H9 (cell line): Measurements from ENCODE around the gene ZBP1. TPM values are rescaled to one million over a fixed set of nuclear protein-coding genes. Genes with fewer than 3 reads are reported as not detected.

Experiments
- DNase-seq: peaks from one replicate; pipeline ENCODE4 v3.0.0-alpha.2; 2017
- H2AFZ ChIP-seq: one replicate; pipeline ENCODE4 v1.6.1; 2013; ENCODE audit warnings: mild to moderate bottlenecking, low read length, control low read depth, moderate library complexity
- H2AK5ac ChIP-seq: 2 replicates; pipeline ENCODE4 v1.6.1; 2013; ENCODE audit warnings: low read length, control low read depth, mixed read lengths; ENCODE audit not compliant: insufficient read length
- H2BK120ac ChIP-seq: one replicate; pipeline ENCODE4 v1.6.1; 2013; ENCODE audit warnings: low read depth, mild to moderate bottlenecking, low read length, control low read depth, inconsistent platforms; ENCODE audit not compliant: poor library complexity, severe bottlenecking
- H2BK12ac ChIP-seq: 2 replicates; pipeline ENCODE4 v1.6.1; 2013; ENCODE audit warnings: low read length, control low read depth, mixed read lengths, low read depth; ENCODE audit not compliant: insufficient read length
- H2BK15ac ChIP-seq: 2 replicates; pipeline ENCODE4 v1.6.1; 2013; ENCODE audit warnings: low read depth, low read length, control low read depth
- H2BK20ac ChIP-seq: one replicate; pipeline ENCODE4 v1.6.1; 2013; ENCODE audit warnings: low read depth, mild to moderate bottlenecking, low read length, control low read depth, inconsistent platforms; ENCODE audit not compliant: poor library complexity, severe bottlenecking
- H2BK5ac ChIP-seq: 2 replicates; pipeline ENCODE4 v1.6.1; 2013; ENCODE audit warnings: low read length, control low read depth, mixed read lengths; ENCODE audit not compliant: insufficient read length
- H3K14ac ChIP-seq: 2 replicates; pipeline ENCODE4 v1.6.1; 2013; ENCODE audit warnings: low read length, control low read depth; ENCODE audit not compliant: insufficient read depth
- H3K18ac ChIP-seq: 2 replicates; pipeline ENCODE4 v1.6.1; 2013; ENCODE audit warnings: low read depth, mild to moderate bottlenecking, mixed read lengths, low read length, control low read depth; ENCODE audit not compliant: insufficient read length
- H3K23ac ChIP-seq: 2 replicates; pipeline ENCODE4 v1.6.1; 2013; ENCODE audit warnings: low read length, control low read depth, mixed read lengths, low read depth; ENCODE audit not compliant: insufficient read length
- H3K23me2 ChIP-seq: 2 replicates; pipeline ENCODE4 v1.6.1; 2013; ENCODE audit warnings: low read depth, mild to moderate bottlenecking, mixed read lengths, low read length, control low read depth; ENCODE audit not compliant: insufficient read length, poor library complexity, severe bottlenecking
- H3K27ac ChIP-seq: 2 replicates; pipeline ENCODE4 v1.5.1; 2013; ENCODE audit warnings: low read length, control low read depth, mixed read lengths, low read depth; ENCODE audit not compliant: insufficient read length
- H3K27me3 ChIP-seq: 2 replicates; pipeline ENCODE4 v1.6.1; 2013; ENCODE audit warnings: low read length, control low read depth, inconsistent platforms; ENCODE audit not compliant: insufficient read depth
- H3K4ac ChIP-seq: 2 replicates; pipeline ENCODE4 v1.6.1; 2013; ENCODE audit warnings: low read depth, mild to moderate bottlenecking, control low read depth, inconsistent platforms, low read length, moderate library complexity
- H3K4me1 ChIP-seq: 2 replicates; pipeline ENCODE4 v1.6.1; 2013; ENCODE audit warnings: low read length, control low read depth, inconsistent platforms; ENCODE audit not compliant: insufficient read depth
- H3K4me2 ChIP-seq: 2 replicates; pipeline ENCODE4 v1.6.1; 2013; ENCODE audit warnings: low read length, control low read depth, mixed read lengths; ENCODE audit not compliant: insufficient read length, insufficient read depth
- H3K56ac ChIP-seq: 2 replicates; pipeline ENCODE4 v1.6.1; 2013; ENCODE audit warnings: low read depth, mild to moderate bottlenecking, mixed read lengths, low read length, control low read depth; ENCODE audit not compliant: insufficient read length
- H3K79me1 ChIP-seq: 2 replicates; pipeline ENCODE4 v1.6.1; 2013; ENCODE audit warnings: low read depth, mild to moderate bottlenecking, moderate library complexity, low read length, control low read depth, inconsistent platforms; ENCODE audit not compliant: insufficient read depth, poor library complexity, severe bottlenecking
- H3K79me2 ChIP-seq: 2 replicates; pipeline ENCODE4 v1.6.1; 2013; ENCODE audit warnings: low read length, control low read depth, inconsistent platforms; ENCODE audit not compliant: insufficient read depth
- H3K9ac ChIP-seq: 2 replicates; pipeline ENCODE4 v1.6.1; 2013; ENCODE audit warnings: low read length, control low read depth, mixed read lengths; ENCODE audit not compliant: insufficient read length; ENCODE audit errors: extremely low read depth
- H3K9me3 ChIP-seq: one replicate; pipeline ENCODE4 v1.6.1; 2013; ENCODE audit warnings: low read depth, low read length, inconsistent platforms; ENCODE audit not compliant: control insufficient read depth
- H3T11ph ChIP-seq: one replicate; pipeline ENCODE4 v1.6.1; 2013; ENCODE audit warnings: mild to moderate bottlenecking, low read length, control low read depth, inconsistent platforms
- H4K20me1 ChIP-seq: one replicate; pipeline ENCODE4 v1.6.1; 2013; ENCODE audit not compliant: control insufficient read depth, insufficient read length, insufficient read depth
- H4K5ac ChIP-seq: 2 replicates; pipeline ENCODE4 v1.6.1; 2013; ENCODE audit warnings: low read depth, mild to moderate bottlenecking, mixed read lengths, low read length, control low read depth; ENCODE audit not compliant: insufficient read length
- H4K8ac ChIP-seq: replicated peaks from 2 replicates; pipeline ENCODE4 v1.6.1; 2013; ENCODE audit warnings: low read length, control low read depth, mixed read lengths, low read depth; ENCODE audit not compliant: insufficient read length
- H4K91ac ChIP-seq: 2 replicates; pipeline ENCODE4 v1.6.1; 2013; ENCODE audit warnings: low read depth, mild to moderate bottlenecking, moderate library complexity, mixed read lengths, low read length, control low read depth; ENCODE audit not compliant: insufficient read length
- H3K27ac Mint-ChIP-seq, 3 experiments: 2 replicates in 2 of 3; 3 replicates in 1 of 3; pipeline ENCODE4 v1.8.0; 2020 to 2021; ENCODE audit warnings: mixed read lengths in 3 of 3, mild to moderate bottlenecking in 1 of 3, moderate library complexity in 1 of 3
- H3K27me3 Mint-ChIP-seq: 2 replicates; pipeline ENCODE4 v1.8.0; 2021; ENCODE audit warnings: low read depth, mild to moderate bottlenecking, moderate library complexity, mixed read lengths
- H3K36me3 Mint-ChIP-seq, 3 experiments: 2 replicates in 2 of 3; 3 replicates in 1 of 3; pipeline ENCODE4 v1.8.0; 2020 to 2021; ENCODE audit warnings: low read depth in 3 of 3, mixed read lengths in 3 of 3; ENCODE audit not compliant: insufficient read depth in 1 of 3
- H3K4me1 Mint-ChIP-seq, 2 experiments: 2 replicates each; pipeline ENCODE4 v1.8.0; 2020; ENCODE audit warnings: mixed read lengths in 2 of 2
- H3K4me3 Mint-ChIP-seq, 2 experiments: 2 replicates in 1 of 2; 3 replicates in 1 of 2; pipeline ENCODE4 v1.8.0; 2020 to 2021; ENCODE audit warnings: mild to moderate bottlenecking in 2 of 2, mixed read lengths in 2 of 2, moderate library complexity in 1 of 2
- H3K9me3 Mint-ChIP-seq, 2 experiments: 2 replicates in 1 of 2; 3 replicates in 1 of 2; pipeline ENCODE4 v1.8.0; 2020; ENCODE audit warnings: mild to moderate bottlenecking in 2 of 2, mixed read lengths in 2 of 2, moderate library complexity in 1 of 2
- WGBS: extraction: QIAGEN DNeasy Blood & Tissue Kit; methylation state at CpG from one replicate; pipeline ENCODE4 v1.1.7; 2013; ENCODE audit warnings: missing lambda C conversion rate, low lambda C conversion rate, mixed read lengths; ENCODE audit not compliant: insufficient read length; ENCODE audit errors: extremely low coverage; 5-methylcytosine and 5-hydroxymethylcytosine counted together
- total RNA-seq: library from RNA; stranded (reverse); gene quantifications from 2 replicates; pipeline ENCODE4 v1.2.1, GENCODE V29; 2021
- TF ChIP-seq, protein P1 (sequence below): fragments of 200-600 bp; sonication (generic); conservative IDR thresholded peaks from 3 replicates; pipeline ENCODE4 v1.8.0; 2021; ENCODE audit warnings: antibody characterized with exemption, mild to moderate bottlenecking

ZBP1 gene
- total RNA-seq, 1 experiment from 2014 or later: not detected

DNA sequence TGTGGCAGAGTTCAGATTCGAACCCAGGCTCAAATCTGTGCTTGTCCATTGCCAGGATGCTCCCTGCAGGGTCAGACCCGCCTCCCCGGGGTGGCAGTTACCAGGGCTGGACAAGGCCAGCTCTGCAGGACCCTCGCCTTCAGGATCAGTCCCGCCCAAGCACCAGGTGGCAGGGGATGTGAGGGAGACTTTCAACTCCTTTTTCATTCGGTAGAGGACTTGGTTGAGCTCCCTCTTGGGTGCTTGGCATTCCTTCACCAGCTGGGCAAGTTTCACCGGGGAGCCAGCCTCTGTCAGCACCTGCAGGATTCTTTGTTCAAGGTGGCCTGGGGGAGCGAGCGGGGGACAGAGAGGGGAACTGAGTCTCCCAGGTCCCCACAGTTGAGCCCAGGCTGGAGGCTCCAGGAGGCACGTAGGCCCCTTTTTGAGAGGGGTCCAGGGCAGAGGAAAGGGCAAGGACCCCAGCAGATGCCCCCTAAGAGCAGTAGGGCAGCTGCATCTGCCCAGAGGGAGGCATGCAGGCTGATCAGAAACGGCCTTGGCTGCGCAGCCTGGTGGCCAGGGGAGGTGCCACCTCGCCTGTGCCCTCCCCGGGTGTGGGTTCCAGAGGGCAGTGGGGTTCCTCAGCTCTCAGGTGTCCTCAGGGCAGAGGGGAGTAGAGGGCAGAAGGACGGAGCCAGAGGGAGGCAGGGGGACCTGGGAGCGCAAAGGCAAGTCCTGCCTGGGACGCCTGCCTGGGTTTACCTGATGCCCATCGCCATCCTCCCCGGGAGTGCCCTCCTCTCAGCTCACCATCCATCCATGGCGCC is 3.9 kb downstream of the ZBP1 start:
- no CpG with 5 or more reads among the region's 20 CpGs for WGBS
- Histone ChIP-seq H3T11ph (no peak overlapping the region), H4K5ac (no peak overlapping the region), H3K4ac (no peak overlapping the region), H3K9me3 (no peaks in the 10 kb centered on the region), H3K27me3 (no peaks in the 10 kb centered on the region), H3K4me1 (no peaks in the 10 kb centered on the region), H3K23ac (no peak overlapping the region), H3K4me2 (no peak overlapping the region), H4K8ac (no peak overlapping the region), H2BK20ac (no peak overlapping the region), H3K79me1 (no peaks in the 10 kb centered on the region), H4K91ac (no peak overlapping the region), H3K9ac (no peak overlapping the region), H3K23me2 (no peaks in the 10 kb centered on the region), H3K56ac (no peak overlapping the region), H3K79me2 (no peaks in the 10 kb centered on the region), H3K18ac (no peak overlapping the region), H2BK12ac (no peak overlapping the region), H2BK120ac (no peak overlapping the region), H2BK5ac (no peak overlapping the region), H3K14ac (no peak overlapping the region), H2AFZ (no peak overlapping the region), H3K27ac (no peak overlapping the region), H4K20me1 (no peaks in the 10 kb centered on the region), H2AK5ac (no peak overlapping the region), H2BK15ac (no peak overlapping the region; the same call in 1 of the 2 replicates)
- no peak overlapping the region for H3K4me3 Mint-ChIP-seq
- peaks cover 9% of the 10 kb centered on the region for H3K27me3 Mint-ChIP-seq
- DNase-seq: no peak
- H3K4me1 Mint-ChIP-seq: no peaks in the 10 kb centered on the region
- no peaks in the 10 kb centered on the region for H3K9me3 Mint-ChIP-seq
- H3K27ac Mint-ChIP-seq: no peak overlapping the region
- TF ChIP-seq, protein P1, sequence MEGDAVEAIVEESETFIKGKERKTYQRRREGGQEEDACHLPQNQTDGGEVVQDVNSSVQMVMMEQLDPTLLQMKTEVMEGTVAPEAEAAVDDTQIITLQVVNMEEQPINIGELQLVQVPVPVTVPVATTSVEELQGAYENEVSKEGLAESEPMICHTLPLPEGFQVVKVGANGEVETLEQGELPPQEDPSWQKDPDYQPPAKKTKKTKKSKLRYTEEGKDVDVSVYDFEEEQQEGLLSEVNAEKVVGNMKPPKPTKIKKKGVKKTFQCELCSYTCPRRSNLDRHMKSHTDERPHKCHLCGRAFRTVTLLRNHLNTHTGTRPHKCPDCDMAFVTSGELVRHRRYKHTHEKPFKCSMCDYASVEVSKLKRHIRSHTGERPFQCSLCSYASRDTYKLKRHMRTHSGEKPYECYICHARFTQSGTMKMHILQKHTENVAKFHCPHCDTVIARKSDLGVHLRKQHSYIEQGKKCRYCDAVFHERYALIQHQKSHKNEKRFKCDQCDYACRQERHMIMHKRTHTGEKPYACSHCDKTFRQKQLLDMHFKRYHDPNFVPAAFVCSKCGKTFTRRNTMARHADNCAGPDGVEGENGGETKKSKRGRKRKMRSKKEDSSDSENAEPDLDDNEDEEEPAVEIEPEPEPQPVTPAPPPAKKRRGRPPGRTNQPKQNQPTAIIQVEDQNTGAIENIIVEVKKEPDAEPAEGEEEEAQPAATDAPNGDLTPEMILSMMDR: no peak
- no peaks in the 10 kb centered on the region for H3K36me3 Mint-ChIP-seq
